DMS153 treated with DMSO at 0.1 percent for 48 hours (cell line): ENCODE data around the gene EDC4.
A peak's percentile ranks its signal among the peaks of the same experiment; 100 is the strongest.

ENCODE experiments used
- DNase-seq: peaks from one replicate; lab custom pipeline; 2025; ENCODE audit not compliant: unreplicated experiment; lab: John Stamatoyannopoulos, UW

EDC4 gene

GRCh38 chr16:67927131-67927941, 54.5 kb downstream of the EDC4 start:
- DNase-seq = no peak

GRCh38 chr16:67928147-67928546, 55.3 kb downstream of the EDC4 start:
- DNase-seq = no peak

GRCh38 chr16:67928561-67929364, 55.9 kb downstream of the EDC4 start:
- DNase-seq = peak; percentile 70

GRCh38 chr16:67930191-67930590, 57.3 kb downstream of the EDC4 start:
- DNase-seq = no peak

- DNase-seq = no peak
Measured at GRCh38 chr16:67930678-67931211, 57.9 kb downstream of the EDC4 start.
